Kidney (tissue), 14 donors: ENCODE measurements around the gene PARL. TPM values are rescaled to one million over a fixed set of nuclear protein-coding genes. Genes with fewer than 3 reads are reported as not detected.

ENCODE experiments used
- DNase-seq, 5 donors: peaks; one replicate each; pipeline ENCODE4 v3.0.0-alpha.2; 2013 to 2020
- FAIRE-seq: peaks from 2 replicates; lab custom pipeline; 2012; peaks lifted over from hg19 to GRCh38; lab: Jason Lieb, UNC
- H3K27ac ChIP-seq, 2 donors: one replicate each; pipeline ENCODE4 v1.7.0; 2013; ENCODE audit warnings: low read depth in 2 of 2, low read length in 2 of 2, inconsistent platforms in 1 of 2
- H3K27me3 ChIP-seq: one replicate; pipeline ENCODE4 v1.7.1; 2013; ENCODE audit warnings: low read length, inconsistent platforms; ENCODE audit not compliant: control insufficient read depth, insufficient read depth
- H3K36me3 ChIP-seq, 3 donors: one replicate each; pipeline versions ENCODE4 v1.7.0 to v1.7.1; 2013; ENCODE audit warnings: low read length in 3 of 3, control low read depth in 1 of 3, inconsistent platforms in 1 of 3; ENCODE audit not compliant: insufficient read depth in 3 of 3, control insufficient read depth in 2 of 3
- H3K4me1 ChIP-seq, 3 donors: one replicate each; pipeline versions ENCODE4 v1.7.0 to v1.7.1; 2013; ENCODE audit warnings: low read length in 3 of 3, inconsistent platforms in 1 of 3, low read depth in 1 of 3; ENCODE audit not compliant: control insufficient read depth in 2 of 3, insufficient read depth in 2 of 3
- H3K4me3 ChIP-seq, 3 donors: one replicate each; pipeline versions ENCODE4 v1.7.0 to v1.8.1; 2013; ENCODE audit warnings: low read length in 3 of 3, control low read depth in 1 of 3, inconsistent platforms in 1 of 3
- H3K9ac ChIP-seq, 3 donors: one replicate each; pipeline versions ENCODE4 v1.7.0 to v1.7.1; 2013; ENCODE audit warnings: low read length in 3 of 3, control low read depth in 1 of 3, inconsistent platforms in 1 of 3
- H3K9me3 ChIP-seq, 3 donors: one replicate each; pipeline versions ENCODE4 v1.7.0 to v1.7.1; 2013; ENCODE audit warnings: low read length in 3 of 3, control low read depth in 1 of 3, inconsistent platforms in 1 of 3; ENCODE audit not compliant: control insufficient read depth in 2 of 3, insufficient read depth in 1 of 3
- intact Hi-C: fragments of 100-400 bp; cut with DNase I; formaldehyde crosslinking; loops from one replicate; pipeline ENCODE4 v1.11.1; 2022
- microRNA-seq: library from miRNA; unstranded; fragments of <30 nt; microRNA quantifications from one replicate; pipeline ENCODE4 v1.2.0, GENCODE V29; 2020
- polyA plus RNA-seq: library from polyadenylated mRNA; stranded (reverse); fragments of 350-450 nt; fragmentation: Illumina TruSeq; extraction: RNeasy Lipid Tissue Mini Kit (QIAGEN cat#74804); gene quantifications from one replicate; pipeline ENCODE4 v1.2.3, GENCODE V29; 2014; ENCODE audit warnings: low read depth, low replicate concordance; ENCODE audit not compliant: insufficient read depth
- total RNA-seq: library from RNA; stranded (reverse); fragmentation: NEBNext Ultra II Directional; extraction: Animal tissue kit (Norgen Biotek cat#: 25700); gene quantifications from one replicate; pipeline ENCODE4 v1.2.1, GENCODE V29; 2021
- TF ChIP-seq, protein P1 (sequence below): IDR thresholded peaks from 3 replicates; pipeline ENCODE4 v1.5.1; 2012; ENCODE audit warnings: mild to moderate bottlenecking, moderate library complexity, borderline replicate concordance; ENCODE audit not compliant: insufficient read depth; ENCODE audit errors: extremely low read depth
- donor health status: control.
- donor health status: control.
- donor health status: control.
- donor health status: control.
- donor health status: control.
- donor health status: DM: yes; HTN: yes; CAD: no.
- donor health status: Normal renal cell carcinoma (clear cell type).

PARL gene
- total and polyA plus RNA-seq, 2 donors from 2014 or later = 70.2 to 88.8 TPM

DNA sequence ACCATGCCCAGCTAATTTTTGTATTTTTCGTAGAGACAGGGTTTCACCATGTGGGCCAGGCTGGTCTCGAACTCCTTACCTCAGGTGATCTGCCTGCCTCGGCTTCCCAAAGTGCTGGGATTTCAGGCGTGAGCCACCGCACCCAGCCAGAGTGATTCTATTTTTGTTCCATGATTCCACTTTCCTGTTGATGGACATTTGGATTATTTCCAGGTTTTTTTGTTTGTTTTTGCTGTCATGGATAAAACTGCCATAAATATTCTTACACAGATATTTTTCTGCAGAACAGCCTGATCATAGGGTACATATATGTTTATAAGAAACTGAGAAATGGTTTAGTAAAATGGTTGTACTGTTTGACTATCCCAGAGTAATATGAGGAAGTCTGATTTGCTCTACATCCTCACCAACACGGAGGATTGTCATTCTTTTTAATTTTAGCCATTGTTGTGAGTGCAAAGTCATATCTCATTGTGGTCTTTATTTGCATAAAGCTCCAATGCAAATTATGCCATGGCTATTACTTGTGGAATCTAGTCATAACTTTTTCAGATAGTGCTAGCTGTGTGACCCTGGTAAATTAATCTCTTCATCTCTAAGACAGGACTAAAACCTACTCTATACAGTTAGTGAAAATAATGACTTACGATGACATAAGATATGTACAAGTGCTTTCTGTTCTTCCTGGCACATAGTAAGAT, 102.0 kb downstream of the PARL start:
- H3K4me1 ChIP-seq = peaks cover 0 to 5% (median 0%) of the 10 kb centered on the region in 3 donors
- no peak overlapping the region for H3K27ac ChIP-seq
- no peak overlapping the region for H3K9ac ChIP-seq
- H3K27me3 ChIP-seq = no peaks in the 10 kb centered on the region
- DNase-seq = no peak
- peaks cover 8 to 18% (median 11%) of the 10 kb centered on the region in 3 donors for H3K36me3 ChIP-seq
- TF ChIP-seq, protein P1, sequence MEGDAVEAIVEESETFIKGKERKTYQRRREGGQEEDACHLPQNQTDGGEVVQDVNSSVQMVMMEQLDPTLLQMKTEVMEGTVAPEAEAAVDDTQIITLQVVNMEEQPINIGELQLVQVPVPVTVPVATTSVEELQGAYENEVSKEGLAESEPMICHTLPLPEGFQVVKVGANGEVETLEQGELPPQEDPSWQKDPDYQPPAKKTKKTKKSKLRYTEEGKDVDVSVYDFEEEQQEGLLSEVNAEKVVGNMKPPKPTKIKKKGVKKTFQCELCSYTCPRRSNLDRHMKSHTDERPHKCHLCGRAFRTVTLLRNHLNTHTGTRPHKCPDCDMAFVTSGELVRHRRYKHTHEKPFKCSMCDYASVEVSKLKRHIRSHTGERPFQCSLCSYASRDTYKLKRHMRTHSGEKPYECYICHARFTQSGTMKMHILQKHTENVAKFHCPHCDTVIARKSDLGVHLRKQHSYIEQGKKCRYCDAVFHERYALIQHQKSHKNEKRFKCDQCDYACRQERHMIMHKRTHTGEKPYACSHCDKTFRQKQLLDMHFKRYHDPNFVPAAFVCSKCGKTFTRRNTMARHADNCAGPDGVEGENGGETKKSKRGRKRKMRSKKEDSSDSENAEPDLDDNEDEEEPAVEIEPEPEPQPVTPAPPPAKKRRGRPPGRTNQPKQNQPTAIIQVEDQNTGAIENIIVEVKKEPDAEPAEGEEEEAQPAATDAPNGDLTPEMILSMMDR = no peak
- intact Hi-C loops = no loop called here
- no peaks in the 10 kb centered on the region for H3K9me3 ChIP-seq
- no peak for FAIRE-seq
- H3K4me3 ChIP-seq = no peak overlapping the region

DNA sequence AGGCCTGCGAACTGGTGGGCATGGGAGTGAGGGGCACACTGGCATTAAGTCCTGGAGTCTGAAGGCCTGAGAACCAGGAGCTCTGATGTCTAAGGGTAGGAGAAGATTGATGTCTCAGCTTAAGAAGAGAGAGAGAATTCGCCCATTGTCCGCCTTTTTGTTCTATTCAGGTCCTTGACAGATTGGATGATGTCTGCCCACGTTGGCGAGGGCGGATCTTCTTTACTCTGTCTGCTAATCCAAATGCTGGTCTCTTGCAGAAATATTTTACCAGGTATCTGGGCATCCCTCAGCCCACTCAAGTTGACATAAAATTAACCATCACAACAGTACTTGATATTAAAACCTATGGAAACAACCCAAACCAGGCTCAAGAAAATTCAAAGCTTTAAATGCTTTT, 103.4 kb downstream of the PARL start:
- Histone ChIP-seq H3K36me3 (peaks cover 10 to 17% (median 16%) of the 10 kb centered on the region in 3 donors), H3K27ac (no peak overlapping the region), H3K27me3 (no peaks in the 10 kb centered on the region), H3K4me1 (peaks cover 0 to 5% (median 0%) of the 10 kb centered on the region in 3 donors), H3K9ac (no peak overlapping the region), H3K4me3 (no peak overlapping the region), H3K9me3 (no peaks in the 10 kb centered on the region)
- TF ChIP-seq, protein P1 = no peak
- intact Hi-C loops = no loop called here
- no peak for DNase-seq
- FAIRE-seq = no peak

DNA sequence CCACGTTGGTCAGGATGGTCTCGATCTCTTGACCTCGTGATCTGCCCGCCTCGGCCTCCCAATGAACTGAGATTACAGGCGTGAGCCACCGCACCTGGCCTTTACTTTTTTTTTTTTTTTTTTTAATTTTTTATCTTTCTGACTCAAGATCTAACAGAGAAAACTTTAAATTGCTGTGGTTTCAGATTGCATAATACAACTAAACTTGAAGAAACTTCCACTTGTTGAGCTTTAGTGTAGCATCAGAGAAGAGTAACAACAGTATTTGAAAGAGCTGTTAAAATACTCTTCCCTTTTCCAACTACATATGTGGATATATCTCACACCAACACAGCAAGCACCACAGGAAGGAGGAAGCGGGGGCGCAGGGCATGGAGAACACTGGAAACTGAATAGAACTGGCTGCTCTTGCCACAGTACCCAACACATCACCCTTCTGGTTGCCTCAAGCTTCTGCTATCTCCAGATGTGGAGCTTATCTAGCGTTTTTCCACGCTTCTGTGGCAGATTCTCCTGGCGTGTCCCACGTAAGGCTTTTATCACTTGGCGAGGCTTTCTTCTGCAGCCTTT, 104.7 kb downstream of the PARL start:
- Histone ChIP-seq H3K4me3 (no peak overlapping the region), H3K27me3 (no peaks in the 10 kb centered on the region), H3K9me3 (no peaks in the 10 kb centered on the region), H3K27ac (no peak overlapping the region), H3K9ac (no peak overlapping the region), H3K36me3 (peaks cover 10 to 17% (median 16%) of the 10 kb centered on the region in 3 donors), H3K4me1 (peaks cover 0 to 5% (median 0%) of the 10 kb centered on the region in 3 donors)
- TF ChIP-seq, protein P1 = no peak
- intact Hi-C loops = no loop called here
- FAIRE-seq = no peak
- DNase-seq = no peak

Small RNAs within 50 kb of the gene (microRNA-seq; reads per million reads assigned to microRNA genes)
- gene MIR4448 = not detected

Other genes with a start within 250 kb of the PARL start
- gene KLHL24, start 249.3 kb downstream of the PARL start, total RNA-seq = 61.3 TPM
- gene KLHL24, start 249.3 kb downstream of the PARL start, polyA plus RNA-seq = 8.4 TPM
- gene YEATS2, start 187.1 kb downstream of the PARL start, total RNA-seq = 20.5 TPM
- 4.7 TPM for gene YEATS2, start 187.1 kb downstream of the PARL start, polyA plus RNA-seq
- gene MAP6D1, start 59.3 kb downstream of the PARL start, total RNA-seq = 1.5 TPM
- gene MAP6D1, start 59.3 kb downstream of the PARL start, polyA plus RNA-seq = 1.4 TPM
- 39.3 TPM for gene ABCC5, start 133.0 kb upstream of the PARL start, total RNA-seq
- 31.9 TPM for gene ABCC5, start 133.0 kb upstream of the PARL start, polyA plus RNA-seq
- not detected for gene HTR3D, start 146.9 kb upstream of the PARL start, total RNA-seq
- gene HTR3D, start 146.9 kb upstream of the PARL start, polyA plus RNA-seq = not detected
- gene HTR3C, start 168.2 kb upstream of the PARL start, total RNA-seq = not detected
- gene HTR3C, start 168.2 kb upstream of the PARL start, polyA plus RNA-seq = not detected
- gene HTR3E, start 212.2 kb upstream of the PARL start, total RNA-seq = not detected
- gene HTR3E, start 212.2 kb upstream of the PARL start, polyA plus RNA-seq = not detected